Panc1 (cell line): Measurements from ENCODE around the gene ATOSA. TPM values are rescaled to one million over a fixed set of nuclear protein-coding genes. Genes with fewer than 3 reads are reported as not detected.

Experiments used
- ATAC-seq: fragments of 200-7000 bp; cut with Tn5 transposase; 2 replicates; pipeline ENCODE4 v1.9.1; 2020; ENCODE audit warnings: mild to moderate bottlenecking, moderate library complexity
- Bru-seq: library from RNA; stranded (reverse); fragments of 400-500 nt; gene quantifications from one replicate; lab custom pipeline; 2021; lab: Mats Ljungman, UMichigan
- BruChase-seq, 2 experiments: library from RNA; stranded (reverse); fragments of 400-500 nt; gene quantifications; one replicate each; lab custom pipeline; 2021; lab: Mats Ljungman, UMichigan
- BruUV-seq: library from RNA; stranded (reverse); fragments of 400-500 nt; replicated peaks from 2 replicates; lab custom pipeline; 2021; lab: Mats Ljungman, UMichigan
- CTCF ChIA-PET: fragments of 300-600 bp; sonication (Branson Sonifier 250); formaldehyde crosslinking; loops from one replicate; lab custom pipeline; 2022; ENCODE audit warnings: antibody characterized with exemption; lab: Charles Lee
- POLR2A ChIA-PET: fragments of 300-600 bp; sonication (Branson Sonifier 250); formaldehyde crosslinking; loops from one replicate; lab custom pipeline; 2022; ENCODE audit warnings: antibody characterized with exemption; lab: Charles Lee
- DNase-seq: peaks from one replicate; pipeline ENCODE4 v3.0.0-alpha.2; 2010; ENCODE audit warnings: low read depth, low spot score
- H3K27ac ChIP-seq: 2 replicates; pipeline ENCODE4 v1.5.1; 2011; ENCODE audit warnings: mild to moderate bottlenecking, low read length, inconsistent platforms
- H3K27me3 ChIP-seq: fragments of 200-500 bp; sonication (Bioruptor generic); 2 replicates; pipeline ENCODE4 v1.6.0; 2014; ENCODE audit warnings: low read length, inconsistent platforms; ENCODE audit not compliant: control insufficient read depth, insufficient read depth
- H3K36me3 ChIP-seq: fragments of 200-500 bp; sonication (Bioruptor generic); 2 replicates; pipeline ENCODE4 v1.5.1; 2014; ENCODE audit warnings: inconsistent platforms, mild to moderate bottlenecking, low read length, moderate library complexity; ENCODE audit not compliant: control insufficient read depth, insufficient read depth
- H3K4me1 ChIP-seq: 2 replicates; pipeline ENCODE4 v1.5.1; 2011; ENCODE audit warnings: inconsistent platforms, mild to moderate bottlenecking, low read length, moderate library complexity; ENCODE audit not compliant: control insufficient read depth, insufficient read depth
- H3K4me3 ChIP-seq, 2 experiments: 2 replicates each; pipeline ENCODE4 v1.5.1; 2011 to 2012; ENCODE audit warnings: low read depth in 2 of 2, low read length in 2 of 2, mild to moderate bottlenecking in 2 of 2, inconsistent platforms in 1 of 2, moderate library complexity in 1 of 2
- H3K9me3 ChIP-seq: fragments of 200-500 bp; sonication (Bioruptor generic); 2 replicates; pipeline ENCODE4 v1.5.1; 2014; ENCODE audit warnings: low read depth, mild to moderate bottlenecking, inconsistent platforms, low read length, moderate library complexity; ENCODE audit not compliant: control insufficient read depth, insufficient read depth
- CTCF ChIP-seq: fragments of 450-650 bp; IDR thresholded peaks from 2 replicates; pipeline ENCODE4 v1.5.1; 2017; ENCODE audit warnings: mild to moderate bottlenecking
- POLR2AphosphoS5 ChIP-seq: IDR thresholded peaks from 2 replicates; pipeline ENCODE4 v1.6.1; 2012; ENCODE audit warnings: mild to moderate bottlenecking, low read depth, low read length, moderate library complexity
- REST ChIP-seq, 2 experiments: IDR thresholded peaks; 2 replicates each; pipeline ENCODE4 v1.6.1; 2011 to 2012; ENCODE audit warnings: low read depth in 2 of 2, control low read depth in 1 of 2, low read length in 1 of 2, mild to moderate bottlenecking in 1 of 2, moderate library complexity in 1 of 2; ENCODE audit not compliant: insufficient read depth in 1 of 2
- SIN3A ChIP-seq: IDR thresholded peaks from 2 replicates; pipeline ENCODE4 v1.6.1; 2012; ENCODE audit warnings: low read depth, mild to moderate bottlenecking, low read length, moderate library complexity, borderline replicate concordance; ENCODE audit not compliant: insufficient read depth
- TCF7L2 ChIP-seq: IDR thresholded peaks from 2 replicates; pipeline ENCODE4 v1.6.1; 2011; ENCODE audit warnings: mild to moderate bottlenecking, low read depth, low read length, inconsistent platforms
- in situ Hi-C: cut with HindIII; loops from 2 replicates; pipeline ENCODE4 v1.10.0; 2016; ENCODE audit warnings: low sequenced_read_pairs, low pct_unique_long_range_greater_than_20kb
- intact Hi-C: fragments of 100-400 bp; cut with micrococcal nuclease; formaldehyde crosslinking; loops from one replicate; pipeline ENCODE4 v1.10.0; 2022; ENCODE audit not compliant: unreplicated experiment
- long read RNA-seq: library from polyadenylated mRNA; unstranded; transcript quantifications from one replicate; pipeline ENCODE4 v2.0.0, GENCODE V29; 2021; ENCODE audit not compliant: unreplicated experiment
- polyA plus RNA-seq: library from polyadenylated mRNA; unstranded; fragments of >200 nt; gene quantifications from one replicate; pipeline ENCODE4 v1.2.1, GENCODE V29; 2012; ENCODE audit warnings: missing spikeins; ENCODE audit not compliant: insufficient read length
- total RNA-seq: library from RNA; stranded (reverse); gene quantifications from one replicate; pipeline ENCODE4 v1.2.1, GENCODE V29; 2021; ENCODE audit not compliant: unreplicated experiment

ATOSA gene
- total RNA-seq, result 18.5 TPM
- polyA plus RNA-seq, result 10.6 TPM
- Bru-seq, nascent RNA, result percentile 77 among the genes with signal in this experiment
- percentile 68 among the genes with signal in this experiment for BruChase-seq, experiment 1, labeled RNA remaining after a 2-hour chase
- percentile 61 among the genes with signal in this experiment for BruChase-seq, experiment 2, labeled RNA remaining after a 6-hour chase
- long read RNA-seq, full-length matches to known transcripts, result 5 of 13 reads
- long read RNA-seq, partial matches to known transcripts, result 4 of 13 reads
- long read RNA-seq, other reads (novel, unspliced or antisense), result 4 of 13 reads

GRCh38 chr15:52679232-52680040 is at the start of gene ATOSA:
ATOSA (minus strand) TSS chr15:52679388; CDS start chr15:52678021, 1,367 bp downstream.
- TF ChIP-seq TCF7L2 (no peak), SIN3A (peak; percentile 98)
- in situ Hi-C loops (no loop called here), intact Hi-C loops (loop anchor here (5.0 kb wide), 1 partner anchor 112 kb away; the partner anchor contains the start of gene ARPP19)
- BruUV-seq, result no TSS peak
- ChIA-PET POLR2A (no interaction called here), CTCF (no interaction called here)
- Histone ChIP-seq H3K4me1 (peaks cover 18% of the 10 kb centered on the region; the same call in 1 of the 2 replicates), H3K27ac (peak within 1 kb of the TSS; percentile 79), H3K27me3 (no peaks in the 10 kb centered on the region; the same call in 1 of the 2 replicates), H3K36me3 (no peaks in the 10 kb centered on the region; the same call in 1 of the 2 replicates), H3K9me3 (no peaks in the 10 kb centered on the region), H3K4me3 (peak within 1 kb of the TSS; percentile 75 to 84)
- DNase-seq (no peak), ATAC-seq (peak; percentile 95)

GRCh38 chr15:52728899-52729298 is 49.7 kb upstream of the ATOSA start:
- intact Hi-C loops (no loop called here), in situ Hi-C loops (no loop called here)
- TF ChIP-seq SIN3A (no peak), CTCF (no peak)
- Histone ChIP-seq H3K4me1 (no peaks in the 10 kb centered on the region), H3K36me3 (no peaks in the 10 kb centered on the region), H3K27ac (no peak overlapping the region), H3K4me3 (no peak overlapping the region), H3K9me3 (no peaks in the 10 kb centered on the region), H3K27me3 (no peaks in the 10 kb centered on the region)
- no TSS peak for BruUV-seq
- ChIA-PET POLR2A (no interaction called here), CTCF (no interaction called here)
- DNase-seq (no peak), ATAC-seq (no peak)

GRCh38 chr15:52727815-52728214 is 48.6 kb upstream of the ATOSA start:
- in situ Hi-C loops, result no loop called here

More at GRCh38 chr15:52727815-52728214, 48.6 kb upstream of the ATOSA start:
- Histone ChIP-seq H3K4me3 (no peak overlapping the region), H3K27me3 (no peaks in the 10 kb centered on the region), H3K36me3 (no peaks in the 10 kb centered on the region), H3K4me1 (no peaks in the 10 kb centered on the region), H3K27ac (no peak overlapping the region), H3K9me3 (no peaks in the 10 kb centered on the region)
- no peak for DNase-seq
- no peak for ATAC-seq
- CTCF ChIA-PET, result no interaction called here
- TF ChIP-seq SIN3A, result no peak
- no peak for TF ChIP-seq TCF7L2
- no peak for TF ChIP-seq REST (IDR thresholded peaks at IDR 0.05; ENCODE audit: insufficient read depth in 1 of 2, low read depth in 2 of 2, low read length in 1 of 2)
- TF ChIP-seq CTCF, result no peak
- TF ChIP-seq POLR2AphosphoS5, result no peak
- no TSS peak for BruUV-seq
- intact Hi-C loops, result no loop called here
- POLR2A ChIA-PET, result no interaction called here
